Measurements from ENCODE around the gene SLC19A1.

The SLC19A1 gene

DNA sequence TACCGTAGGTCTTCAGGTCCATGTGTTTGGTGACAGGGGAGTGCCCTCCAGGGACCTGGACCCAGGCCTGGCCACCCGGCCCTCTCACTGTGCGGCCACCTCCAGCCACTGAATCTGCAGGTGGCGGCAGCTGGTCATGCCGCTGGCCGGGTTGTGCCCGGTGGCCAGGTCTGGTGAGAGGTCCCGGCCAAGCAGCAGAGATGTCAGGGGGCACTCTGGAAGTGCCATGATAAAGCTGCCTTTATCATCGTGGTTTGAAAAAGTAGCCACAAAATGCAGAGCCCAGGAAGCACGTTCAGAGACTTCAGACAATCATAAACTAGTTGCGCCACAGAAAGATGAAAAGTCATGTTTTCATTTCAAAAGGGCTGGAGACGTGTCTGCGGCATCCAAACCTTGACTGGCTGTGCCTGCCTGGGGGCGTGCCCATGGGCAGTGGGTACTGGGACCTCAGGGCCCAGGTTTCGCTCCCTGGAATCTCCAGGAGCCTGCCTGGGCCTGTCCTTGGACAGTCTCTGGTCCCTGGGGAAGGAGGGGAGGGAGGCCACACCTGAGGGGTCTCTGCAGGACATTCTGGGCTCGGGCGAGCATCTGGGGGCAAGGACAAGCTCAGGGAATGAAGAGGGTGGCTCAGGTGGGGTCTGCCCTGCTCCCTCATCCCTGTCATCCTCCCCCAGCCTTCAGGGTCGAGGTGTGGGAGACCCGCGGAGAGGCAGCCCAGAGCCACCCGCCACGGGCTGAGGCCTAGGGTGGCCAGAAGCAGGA is 92.4 kb downstream of the SLC19A1 start:
- no peak for DNase-seq

DNA sequence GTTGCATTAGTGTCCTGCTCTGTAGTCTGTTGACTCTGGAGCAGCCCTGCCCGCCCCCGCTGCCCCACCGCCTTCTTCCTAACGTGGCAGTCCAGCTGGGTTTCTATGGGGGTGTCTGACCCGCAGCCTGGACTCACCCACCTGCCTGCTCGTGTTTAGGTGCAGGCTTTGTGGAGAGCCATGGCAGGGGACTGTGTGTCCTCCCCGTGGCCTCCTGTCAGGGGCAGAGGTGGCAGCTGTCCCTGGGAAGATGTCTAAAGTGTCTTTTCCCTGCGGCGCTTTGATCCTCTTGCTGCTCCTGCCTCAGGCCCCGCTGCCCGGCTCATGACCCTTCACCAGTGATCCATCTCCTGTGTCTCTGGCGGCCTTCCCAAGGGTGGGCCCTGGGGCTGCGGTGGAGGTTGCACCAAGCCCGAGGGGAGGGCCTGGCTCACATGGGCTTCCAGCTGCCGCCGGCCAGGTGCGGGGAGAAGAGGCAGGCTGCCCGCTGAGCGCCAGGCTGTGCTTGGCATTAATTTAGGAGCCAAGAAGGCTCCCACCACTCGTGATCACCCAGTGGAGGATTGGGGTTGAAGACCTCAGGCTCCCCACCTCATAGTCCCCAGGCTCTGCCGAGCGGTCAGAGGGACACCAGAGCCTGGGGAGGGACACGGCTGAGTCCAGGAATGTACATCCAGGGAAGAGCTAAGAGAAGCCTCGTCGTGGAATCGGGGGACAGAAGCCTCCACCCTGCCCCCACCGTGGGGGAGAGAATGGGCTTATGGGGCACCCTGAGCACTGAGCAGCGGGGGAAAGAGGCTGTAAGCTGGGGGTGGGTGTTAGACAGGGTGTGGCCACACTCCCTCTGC is 93.2 kb downstream of the SLC19A1 start:
- no peak for DNase-seq

DNA sequence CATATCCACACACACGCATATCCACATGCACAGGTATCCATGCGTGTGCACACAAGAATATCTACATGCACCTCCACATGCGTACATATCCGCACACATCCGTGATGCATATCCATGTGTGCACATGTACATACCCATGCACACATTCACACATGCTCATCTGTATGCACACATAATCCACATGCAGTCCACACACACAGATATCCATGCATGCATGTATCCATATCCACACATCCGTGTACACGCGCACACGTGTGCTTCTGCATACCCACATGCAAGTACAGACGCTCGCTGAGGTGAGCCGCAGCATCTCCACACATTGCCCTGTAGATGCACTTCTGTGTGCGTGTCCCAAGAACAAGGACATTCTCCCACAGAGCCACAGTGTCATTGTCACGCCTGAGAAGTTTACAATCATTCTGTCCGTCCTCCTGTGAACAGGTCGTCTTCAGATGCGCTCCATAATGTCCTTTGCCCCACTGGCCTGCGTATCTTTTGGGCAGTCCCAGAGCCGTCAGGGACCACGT is 93.9 kb downstream of the SLC19A1 start:
- DNase-seq: no peak

All from HCEC 1CT (cell line).